ENCODE measurements around the gene PLEKHA8.

PLEKHA8 gene
- 12.3 to 17.0 (median 12.4) reads per million in 3 donors for total RNA-seq

GRCh38 chr7:30028216-30028748 lies at the start of gene PLEKHA8:
PLEKHA8 (plus strand) TSS chr7:30028412; CDS start chr7:30028763, 351 bp downstream.
- Histone ChIP-seq H3K4me1 (ENCODE audit: control insufficient read depth, insufficient read depth, low read length, poor library complexity, severe bottlenecking) (peaks cover 16% of the 10 kb centered on the region), H3K27ac (ENCODE audit: insufficient read depth, low read length, poor library complexity, severe bottlenecking) (peak within 1 kb of the TSS; percentile 71), H3K9me3 (ENCODE audit: control insufficient read depth, low read length) (no peaks in the 10 kb centered on the region), H3K27me3 (replicated peaks; ENCODE audit: control insufficient read depth, insufficient read depth, low read length, poor library complexity, severe bottlenecking) (no peaks in the 10 kb centered on the region), H3K36me3 (ENCODE audit: control insufficient read depth, insufficient read depth, low read length) (no peaks in the 10 kb centered on the region), H3K4me3 (ENCODE audit: insufficient read depth, low read depth, low read length, poor library complexity, severe bottlenecking) (peak within 1 kb of the TSS; percentile 74)
- peak; percentile 72 to 84 (median 78) for DNase-seq

GRCh38 chr7:29980151-29980550 lies 48.1 kb upstream of the PLEKHA8 start:
- H3K36me3 ChIP-seq (ENCODE audit: control insufficient read depth, insufficient read depth, low read length) = no peaks in the 10 kb centered on the region
- H3K27ac ChIP-seq (ENCODE audit: insufficient read depth, low read length, poor library complexity, severe bottlenecking) = no peak overlapping the region
- H3K9me3 ChIP-seq (ENCODE audit: control insufficient read depth, low read length) = no peaks in the 10 kb centered on the region
- no peaks in the 10 kb centered on the region for H3K27me3 ChIP-seq (replicated peaks; ENCODE audit: control insufficient read depth, insufficient read depth, low read length, poor library complexity, severe bottlenecking)
- H3K4me1 ChIP-seq (ENCODE audit: control insufficient read depth, insufficient read depth, low read length, poor library complexity, severe bottlenecking) = no peaks in the 10 kb centered on the region
- H3K4me3 ChIP-seq (ENCODE audit: insufficient read depth, low read depth, low read length, poor library complexity, severe bottlenecking) = no peak overlapping the region
- DNase-seq = no peak

GRCh38 chr7:29987083-29987482 lies 41.1 kb upstream of the PLEKHA8 start:
- Histone ChIP-seq H3K4me3 (ENCODE audit: insufficient read depth, low read depth, low read length, poor library complexity, severe bottlenecking) (no peak overlapping the region), H3K27me3 (replicated peaks; ENCODE audit: control insufficient read depth, insufficient read depth, low read length, poor library complexity, severe bottlenecking) (peaks cover 24% of the 10 kb centered on the region), H3K36me3 (ENCODE audit: control insufficient read depth, insufficient read depth, low read length) (no peaks in the 10 kb centered on the region), H3K9me3 (ENCODE audit: control insufficient read depth, low read length) (no peaks in the 10 kb centered on the region), H3K4me1 (ENCODE audit: control insufficient read depth, insufficient read depth, low read length, poor library complexity, severe bottlenecking) (peaks cover 2% of the 10 kb centered on the region), H3K27ac (ENCODE audit: insufficient read depth, low read length, poor library complexity, severe bottlenecking) (no peak overlapping the region)
- DNase-seq = no peak

- peaks cover 2% of the 10 kb centered on the region for H3K4me1 ChIP-seq (ENCODE audit: control insufficient read depth, insufficient read depth, low read length, poor library complexity, severe bottlenecking)
- no peak for DNase-seq
Measured at GRCh38 chr7:29987811-29988317, 40.3 kb upstream of the PLEKHA8 start.

GRCh38 chr7:29988424-29989256 lies 39.6 kb upstream of the PLEKHA8 start:
- Histone ChIP-seq H3K4me1 (ENCODE audit: control insufficient read depth, insufficient read depth, low read length, poor library complexity, severe bottlenecking) (peaks cover 2% of the 10 kb centered on the region), H3K27me3 (replicated peaks; ENCODE audit: control insufficient read depth, insufficient read depth, low read length, poor library complexity, severe bottlenecking) (peaks cover 24% of the 10 kb centered on the region), H3K27ac (ENCODE audit: insufficient read depth, low read length, poor library complexity, severe bottlenecking) (no peak overlapping the region), H3K4me3 (ENCODE audit: insufficient read depth, low read depth, low read length, poor library complexity, severe bottlenecking) (peak overlapping the region; percentile 74), H3K36me3 (ENCODE audit: control insufficient read depth, insufficient read depth, low read length) (no peaks in the 10 kb centered on the region), H3K9me3 (ENCODE audit: control insufficient read depth, low read length) (no peaks in the 10 kb centered on the region)
- DNase-seq = no peak

More at GRCh38 chr7:29987811-29988317, 40.3 kb upstream of the PLEKHA8 start:
- Histone ChIP-seq H3K27me3 (replicated peaks; ENCODE audit: control insufficient read depth, insufficient read depth, low read length, poor library complexity, severe bottlenecking) (peaks cover 24% of the 10 kb centered on the region), H3K4me3 (ENCODE audit: insufficient read depth, low read depth, low read length, poor library complexity, severe bottlenecking) (no peak overlapping the region), H3K27ac (ENCODE audit: insufficient read depth, low read length, poor library complexity, severe bottlenecking) (no peak overlapping the region), H3K36me3 (ENCODE audit: control insufficient read depth, insufficient read depth, low read length) (no peaks in the 10 kb centered on the region), H3K9me3 (ENCODE audit: control insufficient read depth, low read length) (no peaks in the 10 kb centered on the region)

- peaks cover 24% of the 10 kb centered on the region for H3K27me3 ChIP-seq (replicated peaks; ENCODE audit: control insufficient read depth, insufficient read depth, low read length, poor library complexity, severe bottlenecking)
- no peak within 1 kb of the TSS for H3K27ac ChIP-seq (ENCODE audit: insufficient read depth, low read length, poor library complexity, severe bottlenecking)
- peaks cover 2% of the 10 kb centered on the region for H3K4me1 ChIP-seq (ENCODE audit: control insufficient read depth, insufficient read depth, low read length, poor library complexity, severe bottlenecking)
- no peak for DNase-seq
- H3K4me3 ChIP-seq (ENCODE audit: insufficient read depth, low read depth, low read length, poor library complexity, severe bottlenecking) = peak within 1 kb of the TSS; percentile 74
- H3K9me3 ChIP-seq (ENCODE audit: control insufficient read depth, low read length) = no peaks in the 10 kb centered on the region
- no peaks in the 10 kb centered on the region for H3K36me3 ChIP-seq (ENCODE audit: control insufficient read depth, insufficient read depth, low read length)
Measured at GRCh38 chr7:29989257-29989995, 38.8 kb upstream of the PLEKHA8 start, which contains the start of gene SCRN1. SCRN1 (minus strand) TSS chr7:29989801; CDS start chr7:29969067, 20,734 bp downstream.

- Histone ChIP-seq H3K27me3 (replicated peaks; ENCODE audit: control insufficient read depth, insufficient read depth, low read length, poor library complexity, severe bottlenecking) (peaks cover 24% of the 10 kb centered on the region), H3K4me1 (ENCODE audit: control insufficient read depth, insufficient read depth, low read length, poor library complexity, severe bottlenecking) (peaks cover 2% of the 10 kb centered on the region), H3K27ac (ENCODE audit: insufficient read depth, low read length, poor library complexity, severe bottlenecking) (no peak overlapping the region), H3K36me3 (ENCODE audit: control insufficient read depth, insufficient read depth, low read length) (no peaks in the 10 kb centered on the region), H3K9me3 (ENCODE audit: control insufficient read depth, low read length) (no peaks in the 10 kb centered on the region), H3K4me3 (ENCODE audit: insufficient read depth, low read depth, low read length, poor library complexity, severe bottlenecking) (no peak overlapping the region)
- no peak for DNase-seq
Measured at GRCh38 chr7:29990931-29991330, 37.3 kb upstream of the PLEKHA8 start.

- Histone ChIP-seq H3K9me3 (ENCODE audit: control insufficient read depth, low read length) (no peaks in the 10 kb centered on the region), H3K36me3 (ENCODE audit: control insufficient read depth, insufficient read depth, low read length) (no peaks in the 10 kb centered on the region), H3K27ac (ENCODE audit: insufficient read depth, low read length, poor library complexity, severe bottlenecking) (no peak overlapping the region), H3K4me1 (ENCODE audit: control insufficient read depth, insufficient read depth, low read length, poor library complexity, severe bottlenecking) (peaks cover 2% of the 10 kb centered on the region), H3K27me3 (replicated peaks; ENCODE audit: control insufficient read depth, insufficient read depth, low read length, poor library complexity, severe bottlenecking) (peaks cover 24% of the 10 kb centered on the region), H3K4me3 (ENCODE audit: insufficient read depth, low read depth, low read length, poor library complexity, severe bottlenecking) (no peak overlapping the region)
- no peak for DNase-seq
Measured at GRCh38 chr7:29991937-29992336, 36.3 kb upstream of the PLEKHA8 start.

GRCh38 chr7:29993140-29993539 lies 35.1 kb upstream of the PLEKHA8 start:
- no peak for DNase-seq
- H3K4me1 ChIP-seq (ENCODE audit: control insufficient read depth, insufficient read depth, low read length, poor library complexity, severe bottlenecking) = peaks cover 2% of the 10 kb centered on the region

More at GRCh38 chr7:29993140-29993539, 35.1 kb upstream of the PLEKHA8 start:
- no peaks in the 10 kb centered on the region for H3K9me3 ChIP-seq (ENCODE audit: control insufficient read depth, low read length)
- H3K27ac ChIP-seq (ENCODE audit: insufficient read depth, low read length, poor library complexity, severe bottlenecking) = no peak overlapping the region
- no peak overlapping the region for H3K4me3 ChIP-seq (ENCODE audit: insufficient read depth, low read depth, low read length, poor library complexity, severe bottlenecking)
- H3K36me3 ChIP-seq (ENCODE audit: control insufficient read depth, insufficient read depth, low read length) = no peaks in the 10 kb centered on the region
- peaks cover 20% of the 10 kb centered on the region for H3K27me3 ChIP-seq (replicated peaks; ENCODE audit: control insufficient read depth, insufficient read depth, low read length, poor library complexity, severe bottlenecking)
